C1 segment of cervical spinal cord (tissue), 14 donors: ENCODE results near the gene FBXO38.
A peak's percentile ranks its signal among the peaks of the same experiment; 100 is the strongest.

Source experiments
- DNase-seq, 14 donors: peaks; one replicate each; lab custom pipeline; 2025; lab: John Stamatoyannopoulos, UW

FBXO38 gene

GRCh38 chr5:148383564-148384379, at the start of gene FBXO38:
Gene FBXO38 (plus strand): TSS chr5:148383958. CDS start chr5:148394777, 10,819 bp downstream.
- DNase-seq: peak; percentile 70 to 97 (median 92)

GRCh38 chr5:148335259-148335658, 48.5 kb upstream of the FBXO38 start, which contains the start of gene SPINK9:
Gene SPINK9 (plus strand): TSS chr5:148335559. CDS start chr5:148335614, 55 bp downstream.
- no peak for DNase-seq

- DNase-seq: no peak
Observed at GRCh38 chr5:148336704-148337435, 46.9 kb upstream of the FBXO38 start.

- no peak for DNase-seq
Observed at GRCh38 chr5:148342371-148343045, 41.2 kb upstream of the FBXO38 start.

- no peak for DNase-seq
Observed at GRCh38 chr5:148343046-148343407, 40.7 kb upstream of the FBXO38 start.

GRCh38 chr5:148343603-148344487, 39.9 kb upstream of the FBXO38 start:
- no peak for DNase-seq

- no peak for DNase-seq
Observed at GRCh38 chr5:148347706-148348105, 36.1 kb upstream of the FBXO38 start.

GRCh38 chr5:148352696-148353095, 31.1 kb upstream of the FBXO38 start:
- DNase-seq: no peak

GRCh38 chr5:148353634-148354033, 30.1 kb upstream of the FBXO38 start:
- no peak for DNase-seq

GRCh38 chr5:148364343-148364742, 19.4 kb upstream of the FBXO38 start:
- DNase-seq: no peak

GRCh38 chr5:148368299-148368698, 15.5 kb upstream of the FBXO38 start:
- DNase-seq: no peak

GRCh38 chr5:148372166-148372725, 11.5 kb upstream of the FBXO38 start:
- DNase-seq: no peak

- DNase-seq: no peak
Observed at GRCh38 chr5:148372893-148373292, 10.9 kb upstream of the FBXO38 start.

GRCh38 chr5:148374690-148375360, 8.9 kb upstream of the FBXO38 start:
- peak in 5 of 14 donors; percentile 0 to 8 (median 4) for DNase-seq

- DNase-seq: no peak
Observed at GRCh38 chr5:148376198-148376597, 7.6 kb upstream of the FBXO38 start.

GRCh38 chr5:148378670-148379069, 5.1 kb upstream of the FBXO38 start:
- DNase-seq: no peak

- no peak for DNase-seq
Observed at GRCh38 chr5:148379340-148379739, 4.4 kb upstream of the FBXO38 start.

GRCh38 chr5:148381906-148382305, 1.9 kb upstream of the FBXO38 start:
- DNase-seq: no peak

- DNase-seq: peak in 1 of 14 donors; percentile 54
Observed at GRCh38 chr5:148382961-148383360, 797 bp upstream of the FBXO38 start.

GRCh38 chr5:148384380-148384737, 601 bp downstream of the FBXO38 start:
- DNase-seq: peak in 3 of 14 donors; percentile 17 to 39 (median 35)
